GM23338 (cell line): ENCODE results near the gene CNNM3.

Experiments used
- CTCF ChIP-seq, 2 experiments: fragments of 200-600 bp in 1 of 2; sonication (generic) in 1 of 2; conservative IDR thresholded peaks; 2 replicates each; pipeline versions ENCODE4 v1.5.1 to v1.6.1; 2016 to 2017; ENCODE audit warnings: antibody characterized with exemption in 2 of 2, low read depth in 2 of 2, mild to moderate bottlenecking in 2 of 2, moderate library complexity in 1 of 2
- POLR2AphosphoS5 ChIP-seq: IDR thresholded peaks from 2 replicates; pipeline ENCODE4 v1.6.1; 2016; ENCODE audit warnings: antibody characterized with exemption, low read depth
- REST ChIP-seq: IDR thresholded peaks from one replicate; pipeline ENCODE4 v1.6.1; 2018; ENCODE audit warnings: antibody characterized with exemption; ENCODE audit not compliant: unreplicated experiment
- STAT1 ChIP-seq: IDR thresholded peaks from one replicate; pipeline ENCODE4 v1.6.1; 2016; ENCODE audit warnings: antibody characterized with exemption; ENCODE audit not compliant: unreplicated experiment

GRCh38 chr2:96789245-96789617 lies 26.8 kb upstream of the CNNM3 start:
- TF ChIP-seq CTCF (conservative IDR thresholded peaks at IDR 0.05; ENCODE audit: low read depth in 2 of 2) (no peak), POLR2AphosphoS5 (no peak), STAT1 (no peak), REST (no peak)
